Subcutaneous abdominal adipose tissue (tissue), 5 donors: ENCODE data around the gene TRIM56.
"Not testable (repeated sequence)": the region's sequence is repeated elsewhere in the genome, so short reads cannot be mapped to it uniquely, and the experiment has no call there.

Source experiments
- H3K27ac ChIP-seq: one replicate; pipeline ENCODE4 v1.7.0; 2013; ENCODE audit warnings: low read depth, mild to moderate bottlenecking, inconsistent platforms, low read length, moderate library complexity
- H3K27me3 ChIP-seq, 5 donors: one replicate each; pipeline ENCODE4 v1.7.0; 2013; ENCODE audit warnings: low read length in 5 of 5, inconsistent platforms in 1 of 5; ENCODE audit not compliant: control insufficient read depth in 5 of 5, insufficient read depth in 4 of 5
- H3K36me3 ChIP-seq, 5 donors: one replicate each; pipeline ENCODE4 v1.7.0; 2013; ENCODE audit warnings: low read length in 5 of 5; ENCODE audit not compliant: control insufficient read depth in 5 of 5, insufficient read depth in 5 of 5
- H3K4me1 ChIP-seq, 5 donors: one replicate each; pipeline ENCODE4 v1.7.0; 2013; ENCODE audit warnings: low read length in 5 of 5, mild to moderate bottlenecking in 3 of 5, moderate library complexity in 1 of 5; ENCODE audit not compliant: control insufficient read depth in 5 of 5, insufficient read depth in 5 of 5
- H3K4me3 ChIP-seq, 5 donors: one replicate each; pipeline ENCODE4 v1.7.0; 2013; ENCODE audit warnings: low read length in 5 of 5, low read depth in 1 of 5
- H3K9ac ChIP-seq, 5 donors: one replicate each; pipeline ENCODE4 v1.7.0; 2013; ENCODE audit warnings: low read length in 5 of 5, mild to moderate bottlenecking in 4 of 5, moderate library complexity in 3 of 5
- H3K9me3 ChIP-seq, 5 donors: one replicate each; pipeline ENCODE4 v1.7.0; 2013; ENCODE audit warnings: low read length in 5 of 5; ENCODE audit not compliant: control insufficient read depth in 5 of 5
- donor health status: healthy.
- donor health status: healthy.
- donor health status: healthy.
- donor health status: healthy.
- donor health status: healthy.

The TRIM56 gene

GRCh38 chr7:101126651-101127459 lies 41.6 kb downstream of the TRIM56 start, which contains the start of gene SERPINE1:
SERPINE1 (plus strand) TSS chr7:101127104; CDS start chr7:101128394, 1,290 bp downstream.
- H3K4me3 ChIP-seq: peak within 1 kb of the TSS; percentile 1 to 54 (median 41)
- peak within 1 kb of the TSS; percentile 62 for H3K27ac ChIP-seq
- H3K36me3 ChIP-seq: peaks cover 0 to 2% (median 0%) of the 10 kb centered on the region in 5 donors
- H3K4me1 ChIP-seq: peaks cover 10 to 51% (median 39%) of the 10 kb centered on the region in 5 donors
- no peaks in the 10 kb centered on the region for H3K9me3 ChIP-seq
- H3K27me3 ChIP-seq: peaks cover 0 to 20% (median 4%) of the 10 kb centered on the region in 5 donors
- H3K9ac ChIP-seq: peak within 1 kb of the TSS in 2 of 5 donors; percentile 24 to 46

GRCh38 chr7:101127460-101128039 lies 42.3 kb downstream of the TRIM56 start:
- Histone ChIP-seq H3K36me3 (peaks cover 0 to 3% (median 2%) of the 10 kb centered on the region in 5 donors), H3K27me3 (peaks cover 0 to 17% (median 4%) of the 10 kb centered on the region in 5 donors), H3K27ac (peak overlapping the region; percentile 15), H3K4me1 (peaks cover 7 to 45% (median 33%) of the 10 kb centered on the region in 5 donors), H3K4me3 (peak overlapping the region; percentile 1 to 54 (median 41)), H3K9ac (no peak overlapping the region), H3K9me3 (no peaks in the 10 kb centered on the region)

- Histone ChIP-seq H3K9me3 (no peaks in the 10 kb centered on the region), H3K36me3 (peaks cover 0 to 3% (median 2%) of the 10 kb centered on the region in 5 donors), H3K4me3 (peak overlapping the region in 1 of 5 donors; percentile 11), H3K27ac (no peak overlapping the region), H3K27me3 (peaks cover 0 to 17% (median 4%) of the 10 kb centered on the region in 5 donors), H3K9ac (no peak overlapping the region), H3K4me1 (peaks cover 7 to 40% (median 31%) of the 10 kb centered on the region in 5 donors)
Observed at GRCh38 chr7:101128040-101128834, 43.0 kb downstream of the TRIM56 start.

- Histone ChIP-seq H3K27ac (no peak overlapping the region), H3K4me3 (no peak overlapping the region), H3K9ac (no peak overlapping the region), H3K27me3 (peaks cover 0 to 17% (median 4%) of the 10 kb centered on the region in 5 donors), H3K4me1 (peaks cover 5 to 33% (median 27%) of the 10 kb centered on the region in 5 donors), H3K36me3 (peaks cover 0 to 7% (median 3%) of the 10 kb centered on the region in 5 donors), H3K9me3 (no peaks in the 10 kb centered on the region)
Observed at GRCh38 chr7:101129603-101130117, 44.4 kb downstream of the TRIM56 start.

- H3K36me3 ChIP-seq, H3K9ac ChIP-seq, H3K9me3 ChIP-seq, H3K27ac ChIP-seq, H3K4me3 ChIP-seq: not testable (repeated sequence)
- Histone ChIP-seq H3K27me3 (peaks cover 0 to 11% (median 0%) of the 10 kb centered on the region in 5 donors), H3K4me1 (peaks cover 0 to 10% (median 7%) of the 10 kb centered on the region in 5 donors)
Observed at GRCh38 chr7:101132626-101133600, 47.6 kb downstream of the TRIM56 start.

- no peak overlapping the region for H3K4me3 ChIP-seq
- H3K9me3 ChIP-seq: no peaks in the 10 kb centered on the region
- H3K27ac ChIP-seq: no peak overlapping the region
- peaks cover 0 to 11% (median 0%) of the 10 kb centered on the region in 5 donors for H3K27me3 ChIP-seq
- peaks cover 0 to 10% (median 7%) of the 10 kb centered on the region in 5 donors for H3K4me1 ChIP-seq
- peaks cover 0 to 7% (median 3%) of the 10 kb centered on the region in 5 donors for H3K36me3 ChIP-seq
- H3K9ac ChIP-seq: no peak overlapping the region
Observed at GRCh38 chr7:101133621-101134398, 48.5 kb downstream of the TRIM56 start.

- peaks cover 0 to 10% (median 7%) of the 10 kb centered on the region in 5 donors for H3K4me1 ChIP-seq
- H3K4me3 ChIP-seq: no peak overlapping the region
- peaks cover 0 to 7% (median 3%) of the 10 kb centered on the region in 5 donors for H3K36me3 ChIP-seq
- no peaks in the 10 kb centered on the region for H3K9me3 ChIP-seq
- H3K27me3 ChIP-seq: peaks cover 0 to 11% (median 0%) of the 10 kb centered on the region in 5 donors
- H3K9ac ChIP-seq: no peak overlapping the region
- no peak overlapping the region for H3K27ac ChIP-seq
Observed at GRCh38 chr7:101134399-101134980, 49.2 kb downstream of the TRIM56 start.

- H3K36me3 ChIP-seq: peaks cover 0 to 5% (median 0%) of the 10 kb centered on the region in 5 donors
- peak overlapping the region in 3 of 5 donors; percentile 14 to 39 (median 16) for H3K9ac ChIP-seq
- H3K9me3 ChIP-seq: no peaks in the 10 kb centered on the region
- peaks cover 0 to 3% (median 0%) of the 10 kb centered on the region in 5 donors for H3K27me3 ChIP-seq
- peak overlapping the region in 2 of 5 donors; percentile 20 to 22 for H3K4me3 ChIP-seq
- H3K4me1 ChIP-seq: peaks cover 0 to 10% (median 7%) of the 10 kb centered on the region in 5 donors
- peak overlapping the region; percentile 57 for H3K27ac ChIP-seq
Observed at GRCh38 chr7:101137651-101138212, 52.5 kb downstream of the TRIM56 start.
